Upper lobe of right lung (tissue), 1 donor: ENCODE results near the gene SORBS1. TPM values are rescaled to one million over a fixed set of nuclear protein-coding genes. Genes with fewer than 3 reads are reported as not detected.

Source experiments
- ATAC-seq: fragments of 200-7000 bp; cut with Tn5 transposase; one replicate; pipeline ENCODE4 v1.9.1; 2020; ENCODE audit warnings: mild to moderate bottlenecking, moderate library complexity
- DNase-seq: peaks from one replicate; pipeline ENCODE4 v3.0.0-alpha.2; 2020
- H3K27ac ChIP-seq: fragments of 200-600 bp; one replicate; pipeline ENCODE4 v1.8.0; 2022
- H3K27me3 ChIP-seq: fragments of 200-600 bp; one replicate; pipeline ENCODE4 v1.8.0; 2022; ENCODE audit warnings: mild to moderate bottlenecking
- H3K36me3 ChIP-seq: fragments of 200-600 bp; one replicate; pipeline ENCODE4 v1.8.0; 2022
- H3K4me1 ChIP-seq: fragments of 200-600 bp; one replicate; pipeline ENCODE4 v1.8.0; 2022
- H3K4me3 ChIP-seq: fragments of 200-600 bp; one replicate; pipeline ENCODE4 v1.8.0; 2022; ENCODE audit warnings: mild to moderate bottlenecking
- H3K9me3 ChIP-seq: fragments of 200-600 bp; one replicate; pipeline ENCODE4 v1.8.0; 2022
- intact Hi-C: fragments of 100-400 bp; cut with DNase I; formaldehyde crosslinking; loops from one replicate; pipeline ENCODE4 v1.11.0; 2022
- total RNA-seq: library from RNA; stranded (reverse); fragmentation: NEBNext Ultra II Directional; extraction: Animal tissue kit (Norgen Biotek cat#: 25700); gene quantifications from one replicate; pipeline ENCODE4 v1.2.1, GENCODE V29; 2021
- TF ChIP-seq, protein P1 (sequence below): fragments of 200-600 bp; IDR thresholded peaks from one replicate; pipeline ENCODE4 v1.8.0; 2022; ENCODE audit warnings: antibody characterized with exemption
- donor health status: DM: no; HTN: yes; CAD: no; lungs with severe emphysema.

Gene SORBS1
- total RNA-seq, 1 donor from 2014 or later: 50.7 TPM

GRCh38 chr10:95425592-95426465 lies 135.3 kb downstream of the SORBS1 start:
- Histone ChIP-seq H3K27ac (no peak overlapping the region), H3K27me3 (no peaks in the 10 kb centered on the region), H3K36me3 (peaks cover 11% of the 10 kb centered on the region), H3K4me1 (peaks cover 7% of the 10 kb centered on the region), H3K9me3 (no peaks in the 10 kb centered on the region), H3K4me3 (no peak overlapping the region)
- no peak for ATAC-seq
- intact Hi-C loops: no loop called here
- TF ChIP-seq, protein P1, sequence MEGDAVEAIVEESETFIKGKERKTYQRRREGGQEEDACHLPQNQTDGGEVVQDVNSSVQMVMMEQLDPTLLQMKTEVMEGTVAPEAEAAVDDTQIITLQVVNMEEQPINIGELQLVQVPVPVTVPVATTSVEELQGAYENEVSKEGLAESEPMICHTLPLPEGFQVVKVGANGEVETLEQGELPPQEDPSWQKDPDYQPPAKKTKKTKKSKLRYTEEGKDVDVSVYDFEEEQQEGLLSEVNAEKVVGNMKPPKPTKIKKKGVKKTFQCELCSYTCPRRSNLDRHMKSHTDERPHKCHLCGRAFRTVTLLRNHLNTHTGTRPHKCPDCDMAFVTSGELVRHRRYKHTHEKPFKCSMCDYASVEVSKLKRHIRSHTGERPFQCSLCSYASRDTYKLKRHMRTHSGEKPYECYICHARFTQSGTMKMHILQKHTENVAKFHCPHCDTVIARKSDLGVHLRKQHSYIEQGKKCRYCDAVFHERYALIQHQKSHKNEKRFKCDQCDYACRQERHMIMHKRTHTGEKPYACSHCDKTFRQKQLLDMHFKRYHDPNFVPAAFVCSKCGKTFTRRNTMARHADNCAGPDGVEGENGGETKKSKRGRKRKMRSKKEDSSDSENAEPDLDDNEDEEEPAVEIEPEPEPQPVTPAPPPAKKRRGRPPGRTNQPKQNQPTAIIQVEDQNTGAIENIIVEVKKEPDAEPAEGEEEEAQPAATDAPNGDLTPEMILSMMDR: no peak
- no peak for DNase-seq

GRCh38 chr10:95423164-95424005 lies 137.8 kb downstream of the SORBS1 start:
- Histone ChIP-seq H3K4me1 (peaks cover 7% of the 10 kb centered on the region), H3K9me3 (no peaks in the 10 kb centered on the region), H3K27ac (peak overlapping the region; percentile 24), H3K4me3 (no peak overlapping the region), H3K36me3 (peaks cover 18% of the 10 kb centered on the region), H3K27me3 (no peaks in the 10 kb centered on the region)
- peak; percentile 65 for ATAC-seq
- TF ChIP-seq, protein P1: no peak
- no peak for DNase-seq
- intact Hi-C loops: no loop called here

- Histone ChIP-seq H3K9me3 (no peaks in the 10 kb centered on the region), H3K27me3 (no peaks in the 10 kb centered on the region), H3K4me1 (peaks cover under 1% of the 10 kb centered on the region), H3K36me3 (peaks cover 18% of the 10 kb centered on the region), H3K4me3 (no peak overlapping the region), H3K27ac (no peak overlapping the region)
- TF ChIP-seq, protein P1: no peak
- ATAC-seq (no peak), DNase-seq (no peak)
- intact Hi-C loops: no loop called here
Observed at GRCh38 chr10:95422233-95422632, 138.9 kb downstream of the SORBS1 start.

- ATAC-seq: peak; percentile 39
- DNase-seq: no peak
- H3K27ac ChIP-seq: no peak overlapping the region
- no peaks in the 10 kb centered on the region for H3K9me3 ChIP-seq
- H3K4me1 ChIP-seq: no peaks in the 10 kb centered on the region
- intact Hi-C loops: no loop called here
- no peak overlapping the region for H3K4me3 ChIP-seq
- TF ChIP-seq, protein P1: no peak
- peaks cover 18% of the 10 kb centered on the region for H3K36me3 ChIP-seq
- no peaks in the 10 kb centered on the region for H3K27me3 ChIP-seq
Observed at GRCh38 chr10:95421782-95422181, 139.4 kb downstream of the SORBS1 start.

DNA sequence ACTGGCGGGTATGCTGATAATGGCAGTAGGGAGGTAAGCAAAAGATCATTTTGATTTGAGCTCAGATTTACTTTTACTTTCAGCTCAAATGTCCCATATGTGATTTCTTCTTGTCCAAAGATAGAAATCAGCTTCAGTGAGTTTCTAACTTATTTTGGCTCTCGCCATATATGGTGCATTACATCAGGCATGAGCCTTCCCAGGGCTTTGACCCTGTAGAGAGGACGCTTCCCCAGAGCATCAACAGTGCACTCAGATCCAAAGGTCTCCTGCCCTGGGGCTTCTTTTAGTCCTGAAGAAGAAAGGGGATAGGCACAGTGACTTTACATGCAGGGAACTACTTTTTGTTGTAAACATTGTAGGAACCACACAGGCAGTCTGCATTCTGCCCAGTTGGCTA lies 141.8 kb downstream of the SORBS1 start:
- intact Hi-C loops: no loop called here
- Histone ChIP-seq H3K9me3 (no peaks in the 10 kb centered on the region), H3K4me1 (no peaks in the 10 kb centered on the region), H3K27ac (no peak overlapping the region), H3K4me3 (no peak overlapping the region), H3K36me3 (peaks cover 18% of the 10 kb centered on the region), H3K27me3 (no peaks in the 10 kb centered on the region)
- no peak for ATAC-seq
- no peak for DNase-seq
- TF ChIP-seq, protein P1: no peak
